ENCODE data around the gene PIGU. TPM values are rescaled to one million over a fixed set of nuclear protein-coding genes. Genes with fewer than 3 reads are reported as not detected.

PIGU gene
- total RNA-seq, 1 experiment from 2014 or later, result 25.0 TPM

- Histone ChIP-seq H3K9me2 (ENCODE audit: insufficient read depth) (no peaks in the 10 kb centered on the region), H3F3A (ENCODE audit: insufficient read depth, low read depth) (peaks cover 38% of the 10 kb centered on the region), H3K36me3 (ENCODE audit: low read depth) (peaks cover 25% of the 10 kb centered on the region), H3K9me3 (ENCODE audit: insufficient read depth, low read depth) (no peaks in the 10 kb centered on the region), H3K4me3 (peak overlapping the region; percentile 26; the same call in 1 of the 2 replicates), H2AFZ (no peak overlapping the region), H3K4me2 (peak overlapping the region; percentile 68), H3K27me3 (ENCODE audit: insufficient read depth, low read depth) (no peaks in the 10 kb centered on the region), H3K4me1 (replicated peaks; ENCODE audit: insufficient read depth) (peaks cover 37% of the 10 kb centered on the region), H3K79me2 (ENCODE audit: low read depth) (peaks cover 38% of the 10 kb centered on the region), H3K27ac (peak overlapping the region; percentile 77), H4K20me1 (ENCODE audit: insufficient read depth) (no peaks in the 10 kb centered on the region)
- no peak for DNase-seq
- CTCF ChIA-PET, result no interaction called here
- intact Hi-C loops (cut with micrococcal nuclease; ENCODE audit: unreplicated experiment), result loop anchor here (1.0 to 5.0 kb wide), 6 partner anchors 10 to 224 kb away; partner anchors contain the start of genes AHCY, DYNLRB1 and PIGU
- no peak for TF ChIP-seq EZH2 (IDR thresholded peaks at IDR 0.05; ENCODE audit: low read depth)
- TF ChIP-seq, protein P1, sequence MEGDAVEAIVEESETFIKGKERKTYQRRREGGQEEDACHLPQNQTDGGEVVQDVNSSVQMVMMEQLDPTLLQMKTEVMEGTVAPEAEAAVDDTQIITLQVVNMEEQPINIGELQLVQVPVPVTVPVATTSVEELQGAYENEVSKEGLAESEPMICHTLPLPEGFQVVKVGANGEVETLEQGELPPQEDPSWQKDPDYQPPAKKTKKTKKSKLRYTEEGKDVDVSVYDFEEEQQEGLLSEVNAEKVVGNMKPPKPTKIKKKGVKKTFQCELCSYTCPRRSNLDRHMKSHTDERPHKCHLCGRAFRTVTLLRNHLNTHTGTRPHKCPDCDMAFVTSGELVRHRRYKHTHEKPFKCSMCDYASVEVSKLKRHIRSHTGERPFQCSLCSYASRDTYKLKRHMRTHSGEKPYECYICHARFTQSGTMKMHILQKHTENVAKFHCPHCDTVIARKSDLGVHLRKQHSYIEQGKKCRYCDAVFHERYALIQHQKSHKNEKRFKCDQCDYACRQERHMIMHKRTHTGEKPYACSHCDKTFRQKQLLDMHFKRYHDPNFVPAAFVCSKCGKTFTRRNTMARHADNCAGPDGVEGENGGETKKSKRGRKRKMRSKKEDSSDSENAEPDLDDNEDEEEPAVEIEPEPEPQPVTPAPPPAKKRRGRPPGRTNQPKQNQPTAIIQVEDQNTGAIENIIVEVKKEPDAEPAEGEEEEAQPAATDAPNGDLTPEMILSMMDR (conservative IDR thresholded peaks at IDR 0.05), result no peak
- POLR2A ChIA-PET (ENCODE audit: unreplicated experiment), result no interaction called here
- TSS peak; percentile 39 for BruUV-seq (replicated peaks)
These were observed 150.4 kb downstream of the PIGU start for GRCh38 chr20:34526466-34526865.

GRCh38 chr20:34525709-34526416, 151.0 kb downstream of the PIGU start:
- CTCF ChIA-PET, result interaction anchor here (0.5 to 1.5 kb wide), 2 partner anchors 215 to 496 kb away, joined by 3 read pairs; no protein-coding TSS in a partner anchor
- Histone ChIP-seq H3K9me2 (ENCODE audit: insufficient read depth) (no peaks in the 10 kb centered on the region), H3K36me3 (ENCODE audit: low read depth) (peaks cover 21% of the 10 kb centered on the region), H2AFZ (no peak overlapping the region), H3K4me1 (replicated peaks; ENCODE audit: insufficient read depth) (peaks cover 37% of the 10 kb centered on the region), H3K9me3 (ENCODE audit: insufficient read depth, low read depth) (no peaks in the 10 kb centered on the region), H3K27me3 (ENCODE audit: insufficient read depth, low read depth) (no peaks in the 10 kb centered on the region), H3K79me2 (ENCODE audit: low read depth) (peaks cover 42% of the 10 kb centered on the region), H3K4me2 (peak overlapping the region; percentile 68), H3F3A (ENCODE audit: insufficient read depth, low read depth) (peaks cover 38% of the 10 kb centered on the region), H3K27ac (peak overlapping the region; percentile 77), H3K4me3 (peak overlapping the region; percentile 26; the same call in 1 of the 2 replicates), H4K20me1 (ENCODE audit: insufficient read depth) (no peaks in the 10 kb centered on the region)
- peak; percentile 99 for DNase-seq
- POLR2A ChIA-PET (ENCODE audit: unreplicated experiment), result interaction anchor here (0.5 to 0.6 kb wide), 3 partner anchors 23 to 752 kb away, joined by 3 to 6 read pairs (median 3); partner anchors contain the start of gene MMP24OS
- TF ChIP-seq, protein P1 (conservative IDR thresholded peaks at IDR 0.05), result no peak
- no peak for TF ChIP-seq EZH2 (IDR thresholded peaks at IDR 0.05; ENCODE audit: low read depth)
- no TSS peak for BruUV-seq (replicated peaks)
- intact Hi-C loops (cut with micrococcal nuclease; ENCODE audit: unreplicated experiment), result loop anchor here (1.0 to 5.0 kb wide), 6 partner anchors 10 to 223 kb away; partner anchors contain the start of genes AHCY, DYNLRB1 and PIGU

- CTCF ChIA-PET, result interaction anchor here (0.5 to 1.5 kb wide), 2 partner anchors 214 to 495 kb away, joined by 3 read pairs; no protein-coding TSS in a partner anchor
- no peaks in the 10 kb centered on the region for H3K27me3 ChIP-seq (ENCODE audit: insufficient read depth, low read depth)
- TSS peak; percentile 28 for BruUV-seq (replicated peaks)
- H3K4me3 ChIP-seq, result no peak overlapping the region
- peaks cover 21% of the 10 kb centered on the region for H3K36me3 ChIP-seq (ENCODE audit: low read depth)
- peaks cover 37% of the 10 kb centered on the region for H3K4me1 ChIP-seq (replicated peaks; ENCODE audit: insufficient read depth)
- H3K79me2 ChIP-seq (ENCODE audit: low read depth), result peaks cover 45% of the 10 kb centered on the region
- H3K9me2 ChIP-seq (ENCODE audit: insufficient read depth), result no peaks in the 10 kb centered on the region
- peak overlapping the region; percentile 68 for H3K4me2 ChIP-seq
- H4K20me1 ChIP-seq (ENCODE audit: insufficient read depth), result no peaks in the 10 kb centered on the region
- intact Hi-C loops (cut with micrococcal nuclease; ENCODE audit: unreplicated experiment), result loop anchor here (5.0 kb wide), 1 partner anchor 152 kb away; the partner anchor contains the start of gene PIGU
- H3F3A ChIP-seq (ENCODE audit: insufficient read depth, low read depth), result peaks cover 38% of the 10 kb centered on the region
- DNase-seq, result no peak
- H2AFZ ChIP-seq, result no peak overlapping the region
- POLR2A ChIA-PET (ENCODE audit: unreplicated experiment), result interaction anchor here (0.5 to 0.6 kb wide), 3 partner anchors 24 to 753 kb away, joined by 3 to 6 read pairs (median 3); partner anchors contain the start of gene MMP24OS
- H3K9me3 ChIP-seq (ENCODE audit: insufficient read depth, low read depth), result no peaks in the 10 kb centered on the region
- peak overlapping the region; percentile 77 for H3K27ac ChIP-seq
- TF ChIP-seq EZH2 (IDR thresholded peaks at IDR 0.05; ENCODE audit: low read depth), result no peak
- TF ChIP-seq, protein P1 (conservative IDR thresholded peaks at IDR 0.05), result no peak
These were observed 151.6 kb downstream of the PIGU start for GRCh38 chr20:34525342-34525708.
